SK-N-SH (cell line): Measurements from ENCODE around the gene CMTM8. TPM values are rescaled to one million over a fixed set of nuclear protein-coding genes. Genes with fewer than 3 reads are reported as not detected.

Experiments
- CTCF ChIA-PET: fragments of 300-600, 350-600 bp; formaldehyde crosslinking; extraction: SDS; loops from one replicate; lab custom pipeline; 2021; lab: Yijun Ruan, JAX
- POLR2A ChIA-PET: fragments of 350-600 bp; sonication (Branson Sonifier 250); formaldehyde crosslinking; extraction: SDS; loops from one replicate; lab custom pipeline; 2020; ENCODE audit warnings: antibody characterized with exemption, inconsistent platforms; lab: Yijun Ruan, JAX
- DNase-seq: peaks from one replicate; pipeline ENCODE4 v3.0.0; 2012
- H2AFZ ChIP-seq: fragments of 200-600 bp; sonication (generic); 2 replicates; pipeline ENCODE4 v1.8.1; 2016; ENCODE audit warnings: antibody characterized with exemption, mild to moderate bottlenecking, low read depth
- H3F3A ChIP-seq: fragments of 200-600 bp; sonication (generic); replicated peaks from 2 replicates; pipeline ENCODE3; 2016; ENCODE audit warnings: antibody characterized with exemption, mild to moderate bottlenecking; ENCODE audit not compliant: insufficient read depth
- H3K27ac ChIP-seq, 2 experiments: fragments of 200-500 bp in 1 of 2; fragments of 200-600 bp in 1 of 2; sonication (Bioruptor generic) in 1 of 2; sonication (generic), shearing (Covaris generic) in 1 of 2; 2 replicates each; pipeline versions ENCODE4 v1.5.1 to v1.6.1; 2014 to 2016; ENCODE audit warnings: low read depth in 2 of 2, inconsistent platforms in 1 of 2, low read length in 1 of 2, mild to moderate bottlenecking in 1 of 2, mixed read lengths in 1 of 2
- H3K27me3 ChIP-seq: fragments of 200-600 bp; sonication (generic), shearing (Covaris generic); 2 replicates; pipeline ENCODE4 v1.6.1; 2016; ENCODE audit warnings: mixed run types; ENCODE audit not compliant: insufficient read depth
- H3K36me3 ChIP-seq, 2 experiments: fragments of 200-500 bp in 1 of 2; fragments of 200-600 bp in 1 of 2; sonication (Bioruptor generic) in 1 of 2; sonication (generic) in 1 of 2; replicated peaks in 1 of 2; 2 replicates each; pipeline versions ENCODE3 to v1.5.1; 2014 to 2016; ENCODE audit warnings: low read length in 1 of 2, mild to moderate bottlenecking in 1 of 2; ENCODE audit not compliant: insufficient read depth in 2 of 2, control insufficient read depth in 1 of 2
- H3K4me1 ChIP-seq, 2 experiments: fragments of 200-500 bp in 1 of 2; fragments of 200-600 bp in 1 of 2; sonication (Bioruptor generic) in 1 of 2; sonication (generic), shearing (Covaris generic) in 1 of 2; 2 replicates each; pipeline versions ENCODE4 v1.5.1 to v1.6.1; 2014 to 2016; ENCODE audit warnings: low read depth in 1 of 2, low read length in 1 of 2, mixed run types in 1 of 2; ENCODE audit not compliant: insufficient read depth in 2 of 2, control insufficient read depth in 1 of 2
- H3K4me2 ChIP-seq: fragments of 200-600 bp; sonication (generic), shearing (Covaris generic); 2 replicates; pipeline ENCODE4 v1.6.1; 2017; ENCODE audit warnings: mixed run types
- H3K4me3 ChIP-seq, 2 experiments: fragments of 200-500 bp in 1 of 2; fragments of 200-600 bp in 1 of 2; sonication (Bioruptor generic) in 1 of 2; sonication (generic), shearing (Covaris generic) in 1 of 2; 2 replicates each; pipeline versions ENCODE4 v1.5.1 to v1.8.1; 2014 to 2016; ENCODE audit warnings: low read depth in 2 of 2, inconsistent platforms in 1 of 2, low read length in 1 of 2, mild to moderate bottlenecking in 1 of 2, mixed read lengths in 1 of 2, moderate library complexity in 1 of 2
- H3K79me2 ChIP-seq: fragments of 200-600 bp; sonication (generic); 2 replicates; pipeline ENCODE4 v1.8.1; 2017; ENCODE audit warnings: mild to moderate bottlenecking; ENCODE audit not compliant: insufficient read depth
- H3K9ac ChIP-seq: fragments of 200-600 bp; sonication (generic); 2 replicates; pipeline ENCODE4 v1.6.1; 2017; ENCODE audit warnings: mixed run types
- H3K9me2 ChIP-seq: fragments of 200-600 bp; sonication (generic); 2 replicates; pipeline ENCODE4 v1.6.1; 2017; ENCODE audit warnings: mixed run types
- H3K9me3 ChIP-seq: fragments of 200-600 bp; sonication (generic); 2 replicates; pipeline ENCODE4 v1.6.1; 2017; ENCODE audit warnings: mixed run types, mild to moderate bottlenecking, moderate library complexity
- H4K20me1 ChIP-seq: fragments of 200-600 bp; sonication (generic); 2 replicates; pipeline ENCODE4 v1.6.1; 2017; ENCODE audit warnings: mild to moderate bottlenecking, mixed run types; ENCODE audit not compliant: insufficient read depth
- CHD2 ChIP-seq: fragments of 150-350 bp; IDR thresholded peaks from 2 replicates; pipeline ENCODE4 v1.6.1; 2018; ENCODE audit warnings: low read length; ENCODE audit not compliant: partially characterized antibody
- EP300 ChIP-seq, 2 experiments: IDR thresholded peaks; 2 replicates each; pipeline versions ENCODE4 v1.4.0 to v1.6.1; 2012; ENCODE audit warnings: borderline replicate concordance in 1 of 2, low read depth in 1 of 2, low read length in 1 of 2
- FOSL2 ChIP-seq: IDR thresholded peaks from 2 replicates; pipeline ENCODE4 v1.4.0; 2012; ENCODE audit warnings: low read depth, mild to moderate bottlenecking, moderate library complexity, borderline replicate concordance
- FOXJ3 ChIP-seq: sonication (generic); formaldehyde crosslinking; IDR thresholded peaks from 2 replicates; pipeline ENCODE4 v1.5.1; 2020; ENCODE audit warnings: mild to moderate bottlenecking, missing genetic modification reagents
- JUND ChIP-seq: IDR thresholded peaks from 2 replicates; pipeline ENCODE4 v1.4.0; 2012
- MEF2A ChIP-seq: IDR thresholded peaks from 2 replicates; pipeline ENCODE4 v1.4.0; 2012; ENCODE audit warnings: low read depth, borderline replicate concordance
- NRF1 ChIP-seq: IDR thresholded peaks from 2 replicates; pipeline ENCODE4 v1.6.1; 2012; ENCODE audit warnings: low read depth, mild to moderate bottlenecking, low read length
- RAD21 ChIP-seq: IDR thresholded peaks from 2 replicates; pipeline ENCODE4 v1.6.1; 2012; ENCODE audit warnings: mild to moderate bottlenecking, low read length
- RCOR1 ChIP-seq: fragments of 150-350 bp; IDR thresholded peaks from 2 replicates; pipeline ENCODE4 v1.6.1; 2017; ENCODE audit warnings: antibody characterized with exemption, low read length
- RFX5 ChIP-seq: IDR thresholded peaks from 2 replicates; pipeline ENCODE4 v1.6.1; 2012; ENCODE audit warnings: mild to moderate bottlenecking, improper control_type of control experiment, low read length
- RXRA ChIP-seq: IDR thresholded peaks from 2 replicates; pipeline ENCODE4 v1.4.0; 2012; ENCODE audit warnings: low read depth, mild to moderate bottlenecking, borderline replicate concordance
- SIN3A ChIP-seq: IDR thresholded peaks from 2 replicates; pipeline ENCODE4 v1.6.1; 2012; ENCODE audit warnings: low read depth, mild to moderate bottlenecking, low read length, moderate library complexity, borderline replicate concordance
- SMC3 ChIP-seq: IDR thresholded peaks from 2 replicates; pipeline ENCODE4 v1.6.1; 2012; ENCODE audit warnings: low read depth, low read length, improper control_type of control experiment
- WGBS: methylation state at CpG from one replicate; pipeline ENCODE4 v1.1.6; 2017; ENCODE audit warnings: low lambda C conversion rate; 5-methylcytosine and 5-hydroxymethylcytosine counted together
- polyA plus RNA-seq, 3 experiments: library from polyadenylated mRNA; depleted of rRNA; stranded (reverse); fragments of >200 nt; gene quantifications; 2 replicates each; pipeline ENCODE4 v1.2.3, GENCODE V29; 2012
- TF ChIP-seq, protein P1 (sequence below): IDR thresholded peaks from 2 replicates; pipeline ENCODE4 v1.4.0; 2012; ENCODE audit warnings: low read depth, borderline replicate concordance

CMTM8 gene
- polyA plus RNA-seq, 1 of the 3 experiments (the other 2 are of a cell fraction): 9.7 TPM

GRCh38 chr3:32309654-32310242, 71.3 kb downstream of the CMTM8 start:
- CTCF ChIA-PET: interaction anchor here (1.8 to 2.3 kb wide), 2 partner anchors 13 to 14 kb away, joined by 4 to 8 read pairs; no protein-coding TSS in a partner anchor

DNA sequence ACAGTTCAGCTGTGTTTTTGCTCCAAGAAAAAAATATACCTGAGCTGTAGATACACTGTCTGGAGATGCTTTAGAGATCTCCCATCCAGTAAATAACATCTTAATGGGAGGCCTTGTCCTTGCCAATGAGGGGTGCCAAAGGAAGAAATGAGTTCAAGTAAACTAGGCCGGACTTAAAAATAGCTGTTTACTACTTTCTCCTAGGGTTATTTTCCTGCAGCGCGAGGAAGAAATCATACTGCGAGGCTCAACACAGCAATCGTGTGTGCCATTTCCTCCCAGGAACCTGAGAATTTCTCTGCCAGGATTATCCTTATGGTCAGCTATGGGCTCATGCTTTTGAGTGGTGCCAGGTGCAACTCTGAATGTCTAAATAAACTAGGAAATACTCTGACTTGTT, 71.9 kb downstream of the CMTM8 start:
- no peak for DNase-seq
- POLR2A ChIA-PET: no interaction called here

More at GRCh38 chr3:32309654-32310242, 71.3 kb downstream of the CMTM8 start:
- H3K9me3 ChIP-seq: no peaks in the 10 kb centered on the region
- H3K9me2 ChIP-seq: no peaks in the 10 kb centered on the region
- H3K4me3 ChIP-seq: no peak overlapping the region
- H3K27ac ChIP-seq: no peak overlapping the region
- 85% methylated on average over 5 of the region's 5 CpGs for WGBS
- H3K27me3 ChIP-seq: no peaks in the 10 kb centered on the region
- H3K4me2 ChIP-seq: no peak overlapping the region
- H4K20me1 ChIP-seq: no peaks in the 10 kb centered on the region
- no peaks in the 10 kb centered on the region for H3F3A ChIP-seq
- POLR2A ChIA-PET: no interaction called here
- no peaks in the 10 kb centered on the region; a peak in 1 of 4 replicates for H3K4me1 ChIP-seq
- no peak for TF ChIP-seq FOXJ3 (CRISPR knock-in tag)
- no peak for DNase-seq
- no peaks in the 10 kb centered on the region for H3K79me2 ChIP-seq
- no peak overlapping the region for H3K9ac ChIP-seq
- no peaks in the 10 kb centered on the region for H3K36me3 ChIP-seq
- no peak overlapping the region for H2AFZ ChIP-seq

More for the DNA sequence above, 71.9 kb downstream of the CMTM8 start:
- TF ChIP-seq NRF1: no peak
- TF ChIP-seq SMC3: no peak
- no peak for TF ChIP-seq CHD2
- TF ChIP-seq RCOR1: no peak
- no peak for TF ChIP-seq RXRA
- TF ChIP-seq, protein P1, sequence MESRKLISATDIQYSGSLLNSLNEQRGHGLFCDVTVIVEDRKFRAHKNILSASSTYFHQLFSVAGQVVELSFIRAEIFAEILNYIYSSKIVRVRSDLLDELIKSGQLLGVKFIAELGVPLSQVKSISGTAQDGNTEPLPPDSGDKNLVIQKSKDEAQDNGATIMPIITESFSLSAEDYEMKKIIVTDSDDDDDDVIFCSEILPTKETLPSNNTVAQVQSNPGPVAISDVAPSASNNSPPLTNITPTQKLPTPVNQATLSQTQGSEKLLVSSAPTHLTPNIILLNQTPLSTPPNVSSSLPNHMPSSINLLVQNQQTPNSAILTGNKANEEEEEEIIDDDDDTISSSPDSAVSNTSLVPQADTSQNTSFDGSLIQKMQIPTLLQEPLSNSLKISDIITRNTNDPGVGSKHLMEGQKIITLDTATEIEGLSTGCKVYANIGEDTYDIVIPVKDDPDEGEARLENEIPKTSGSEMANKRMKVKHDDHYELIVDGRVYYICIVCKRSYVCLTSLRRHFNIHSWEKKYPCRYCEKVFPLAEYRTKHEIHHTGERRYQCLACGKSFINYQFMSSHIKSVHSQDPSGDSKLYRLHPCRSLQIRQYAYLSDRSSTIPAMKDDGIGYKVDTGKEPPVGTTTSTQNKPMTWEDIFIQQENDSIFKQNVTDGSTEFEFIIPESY: no peak
- no peak for TF ChIP-seq SIN3A
- TF ChIP-seq RFX5: no peak
- TF ChIP-seq JUND: no peak
- no peak for TF ChIP-seq FOXJ3 (CRISPR knock-in tag)
- no peak for TF ChIP-seq RAD21
- TF ChIP-seq EP300 (IDR thresholded peaks at IDR 0.05; ENCODE audit: borderline replicate concordance in 1 of 2, low read depth in 1 of 2, low read length in 1 of 2): no peak
- TF ChIP-seq MEF2A: no peak
- TF ChIP-seq FOSL2: no peak
- Histone ChIP-seq H3K9me2 (no peaks in the 10 kb centered on the region), H3K27ac (no peak overlapping the region), H3K4me2 (no peak overlapping the region), H4K20me1 (no peaks in the 10 kb centered on the region), H3K4me1 (no peaks in the 10 kb centered on the region; a peak in 1 of 4 replicates), H3K9me3 (no peaks in the 10 kb centered on the region), H3K9ac (no peak overlapping the region), H3K27me3 (no peaks in the 10 kb centered on the region), H3K79me2 (no peaks in the 10 kb centered on the region), H2AFZ (no peak overlapping the region), H3K4me3 (no peak overlapping the region), H3F3A (no peaks in the 10 kb centered on the region), H3K36me3 (no peaks in the 10 kb centered on the region)
- WGBS: 97% methylated on average over 5 of the region's 5 CpGs
- CTCF ChIA-PET: interaction anchor here (1.8 kb wide), 1 partner anchor 12 kb away, joined by 4 read pairs; no protein-coding TSS in a partner anchor
